SH-SY5Y (cell line): ENCODE measurements around the gene C1orf94.

Experiments
- GATA2 ChIP-seq: IDR thresholded peaks from 2 replicates; pipeline ENCODE4 v1.6.1; 2011; ENCODE audit warnings: mild to moderate bottlenecking, low read depth, low read length
- GATA3 ChIP-seq: IDR thresholded peaks from 2 replicates; pipeline ENCODE4 v1.6.1; 2011; ENCODE audit warnings: low read depth, mild to moderate bottlenecking, low read length, moderate library complexity

DNA sequence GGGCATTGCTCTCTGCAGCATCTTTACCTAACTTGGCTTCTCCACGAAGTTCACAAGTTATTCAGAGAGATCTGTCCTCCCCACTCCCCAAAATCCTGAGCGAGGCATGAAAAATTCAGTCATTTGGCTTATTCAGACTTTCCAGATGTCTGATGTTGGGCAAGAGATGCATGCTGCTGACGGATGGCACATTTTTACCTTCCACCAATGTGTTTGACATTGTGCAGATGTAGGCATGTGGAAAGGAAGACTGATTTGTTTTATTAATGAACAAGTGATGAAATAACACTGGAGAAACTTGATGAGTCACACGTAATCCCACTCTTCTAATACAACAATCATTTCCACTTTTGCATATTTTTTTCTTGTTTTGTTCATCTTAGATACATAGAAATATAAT, 86.7 kb downstream of the C1orf94 start:
- TF ChIP-seq GATA2 (no peak), GATA3 (no peak)
